Thoracic aorta (tissue), 2 donors: ENCODE measurements around the gene TFE3. TPM values are rescaled to one million over a fixed set of nuclear protein-coding genes. Genes with fewer than 3 reads are reported as not detected.
A peak's percentile ranks its signal among the peaks of the same experiment; 100 is the strongest.

ENCODE experiments used
- ATAC-seq: fragments of 150-250 bp; one replicate; pipeline ENCODE4 v1.8.0; 2017; ENCODE audit warnings: low read depth; ENCODE audit not compliant: insufficient number of reproducible peaks, low FRiP score
- DNase-seq: peaks from one replicate; pipeline ENCODE4 v3.0.0-alpha.2; 2020; ENCODE audit warnings: low spot score
- H3K27ac ChIP-seq, 2 donors: fragments of 200-600 bp; sonication (generic); 1 replicate in 1 of 2; 2 replicates in 1 of 2; pipeline ENCODE4 v1.5.1; 2016; ENCODE audit warnings: mild to moderate bottlenecking in 2 of 2, moderate library complexity in 2 of 2
- H3K27me3 ChIP-seq: fragments of 200-600 bp; sonication (generic); replicated peaks from 2 replicates; pipeline ENCODE4 v1.6.0; 2016; ENCODE audit warnings: mild to moderate bottlenecking; ENCODE audit not compliant: insufficient read depth
- H3K36me3 ChIP-seq: fragments of 200-600 bp; sonication (generic); one replicate; pipeline ENCODE4 v1.5.1; 2016
- H3K4me1 ChIP-seq, 2 donors: fragments of 200-600 bp; sonication (generic); 1 replicate in 1 of 2; 2 replicates in 1 of 2; pipeline versions ENCODE4 v1.5.1 to v1.6.0; 2016; ENCODE audit warnings: low read depth in 2 of 2, mild to moderate bottlenecking in 1 of 2; ENCODE audit not compliant: control insufficient read depth in 1 of 2
- H3K4me3 ChIP-seq: fragments of 200-600 bp; sonication (generic); 2 replicates; pipeline ENCODE4 v1.5.1; 2016; ENCODE audit warnings: mild to moderate bottlenecking
- H3K9me3 ChIP-seq: fragments of 200-600 bp; sonication (generic); 2 replicates; pipeline ENCODE4 v1.5.1; 2016
- CTCF ChIP-seq: fragments of 200-600 bp; sonication (generic); IDR thresholded peaks from one replicate; pipeline ENCODE4 v1.5.1; 2019; ENCODE audit warnings: antibody characterized with exemption
- total RNA-seq, 2 donors: library from RNA; depleted of rRNA; stranded (reverse); fragments of >200 nt; gene quantifications; one replicate each; pipeline versions ENCODE4 v1.1.0 to v1.2.3, GENCODE V29; 2016

The TFE3 gene
- total RNA-seq, 2 donors from 2014 or later, result 83.8 to 106 TPM

DNA sequence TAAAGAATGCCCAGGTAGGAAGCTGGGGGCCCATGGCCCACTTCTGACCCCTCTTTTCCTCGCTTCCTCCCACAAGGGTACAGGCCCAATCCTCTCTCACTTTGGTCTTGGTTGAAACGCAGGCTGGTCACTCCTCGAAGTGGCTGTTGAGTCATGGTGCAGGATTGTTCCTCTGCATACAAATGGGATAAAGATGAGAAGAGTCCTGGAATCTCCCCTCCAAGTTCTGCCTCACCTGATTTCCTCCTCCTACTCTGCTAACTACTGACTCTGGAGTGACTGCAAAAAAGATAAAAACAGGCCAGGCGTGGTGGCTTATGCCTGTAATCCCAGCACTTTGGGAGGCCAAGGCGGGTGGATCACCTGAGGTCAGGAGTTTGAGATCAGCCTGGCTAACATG, 34.8 kb upstream of the TFE3 start:
- Histone ChIP-seq H3K4me3 (no peak overlapping the region), H3K9me3 (no peaks in the 10 kb centered on the region), H3K27ac (no peak overlapping the region), H3K27me3 (no peaks in the 10 kb centered on the region), H3K36me3 (no peaks in the 10 kb centered on the region), H3K4me1 (peaks cover 0 to 1% of the 10 kb centered on the region in 2 donors)
- DNase-seq (no peak), ATAC-seq (no peak)
- no peak for TF ChIP-seq CTCF

DNA sequence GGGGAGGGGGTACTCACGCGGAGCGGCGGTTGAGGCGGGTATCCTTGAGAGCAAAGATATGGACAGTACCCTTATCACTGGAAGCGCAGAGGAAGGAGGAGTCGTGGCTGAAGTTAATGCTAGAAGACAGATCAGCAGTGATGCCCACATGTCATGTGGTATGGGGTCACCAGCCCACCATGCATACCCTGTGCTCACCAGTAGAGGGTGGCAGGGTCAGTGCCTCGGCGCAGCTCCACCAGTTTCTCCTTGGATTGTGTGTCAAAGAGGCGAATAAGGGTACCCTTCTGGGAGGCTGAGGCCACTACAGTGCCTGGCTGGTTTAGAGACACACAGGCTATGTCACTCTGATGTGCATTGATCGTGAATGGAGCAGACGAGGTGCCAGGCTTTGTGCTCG, 32.2 kb upstream of the TFE3 start:
- no peak overlapping the region for H3K4me3 ChIP-seq
- H3K9me3 ChIP-seq, result no peaks in the 10 kb centered on the region
- H3K27me3 ChIP-seq, result no peaks in the 10 kb centered on the region
- peaks cover 0 to 8% of the 10 kb centered on the region in 2 donors for H3K4me1 ChIP-seq
- no peak for DNase-seq
- no peak overlapping the region for H3K27ac ChIP-seq
- TF ChIP-seq CTCF, result no peak
- no peaks in the 10 kb centered on the region for H3K36me3 ChIP-seq
- no peak for ATAC-seq

GRCh38 chrX:49073601-49074575, 30.7 kb upstream of the TFE3 start, which contains the start of gene PRAF2:
Gene PRAF2 (minus strand): TSS chrX:49074002. CDS start chrX:49073987, 15 bp downstream.
- DNase-seq, result peak; percentile 78
- peak; percentile 74 for ATAC-seq
- H3K27ac ChIP-seq, result peak within 1 kb of the TSS; percentile 77 to 89
- no peak for TF ChIP-seq CTCF
- H3K27me3 ChIP-seq, result no peaks in the 10 kb centered on the region
- H3K4me1 ChIP-seq, result peaks cover 0 to 8% of the 10 kb centered on the region in 2 donors
- H3K9me3 ChIP-seq, result no peaks in the 10 kb centered on the region
- no peaks in the 10 kb centered on the region for H3K36me3 ChIP-seq
- H3K4me3 ChIP-seq, result peak within 1 kb of the TSS; percentile 84

GRCh38 chrX:49072712-49073095, 29.5 kb upstream of the TFE3 start:
- Histone ChIP-seq H3K4me3 (peak overlapping the region; percentile 84), H3K4me1 (peaks cover 0 to 8% of the 10 kb centered on the region in 2 donors), H3K36me3 (no peaks in the 10 kb centered on the region), H3K27me3 (no peaks in the 10 kb centered on the region), H3K27ac (peak overlapping the region in 1 of 2 donors; percentile 89), H3K9me3 (no peaks in the 10 kb centered on the region)
- TF ChIP-seq CTCF, result no peak
- ATAC-seq (no peak), DNase-seq (no peak)

- no peaks in the 10 kb centered on the region for H3K36me3 ChIP-seq
- ATAC-seq (no peak), DNase-seq (peak; percentile 49)
- no peaks in the 10 kb centered on the region for H3K27me3 ChIP-seq
- no peak for TF ChIP-seq CTCF
- H3K4me3 ChIP-seq, result peak overlapping the region; percentile 84
- H3K9me3 ChIP-seq, result no peaks in the 10 kb centered on the region
- H3K27ac ChIP-seq, result peak overlapping the region; percentile 17 to 89
- peaks cover 0 to 8% of the 10 kb centered on the region in 2 donors for H3K4me1 ChIP-seq
These were observed 28.9 kb upstream of the TFE3 start for GRCh38 chrX:49071877-49072711.
